GM18870 (cell line): ENCODE results near the gene EPC2.
"Not testable (repeated sequence)": the region's sequence is repeated elsewhere in the genome, so short reads cannot be mapped to it uniquely, and the experiment has no call there.

Source experiments
- ATAC-seq: cut with Tn5 transposase; IDR thresholded peaks from one replicate; pipeline ENCODE4 v1.9.1; 2021; ENCODE audit warnings: moderate library complexity; ENCODE audit not compliant: unreplicated experiment

The EPC2 gene

GRCh38 chr2:148640767-148641166, 3.8 kb upstream of the EPC2 start:
- no peak for ATAC-seq

GRCh38 chr2:148642112-148642744, 2.3 kb upstream of the EPC2 start:
- no peak for ATAC-seq

- ATAC-seq: no peak
Observed at GRCh38 chr2:148642891-148643416, 1.6 kb upstream of the EPC2 start.

GRCh38 chr2:148643421-148643820, 1.1 kb upstream of the EPC2 start:
- ATAC-seq: peak; percentile 56

- peak; percentile 43 for ATAC-seq
Observed at GRCh38 chr2:148644883-148645538, 460 bp downstream of the EPC2 start.

GRCh38 chr2:148645539-148646230, 1.1 kb downstream of the EPC2 start:
- peak; percentile 51 for ATAC-seq

- no peak for ATAC-seq
Observed at GRCh38 chr2:148646231-148646559, 1.6 kb downstream of the EPC2 start.

GRCh38 chr2:148647711-148648110, 3.2 kb downstream of the EPC2 start:
- ATAC-seq: not testable (repeated sequence)

GRCh38 chr2:148649936-148650335, 5.4 kb downstream of the EPC2 start:
- ATAC-seq: no peak

- no peak for ATAC-seq
Observed at GRCh38 chr2:148650881-148651280, 6.3 kb downstream of the EPC2 start.

GRCh38 chr2:148651972-148652371, 7.4 kb downstream of the EPC2 start:
- ATAC-seq: no peak

- peak; percentile 93 for ATAC-seq
Observed at GRCh38 chr2:148653437-148653836, 8.9 kb downstream of the EPC2 start.

GRCh38 chr2:148654435-148654834, 9.9 kb downstream of the EPC2 start:
- no peak for ATAC-seq

- ATAC-seq: no peak
Observed at GRCh38 chr2:148656516-148656915, 12.0 kb downstream of the EPC2 start.

GRCh38 chr2:148658807-148659722, 14.5 kb downstream of the EPC2 start:
- peak; percentile 96 for ATAC-seq

GRCh38 chr2:148660999-148661398, 16.4 kb downstream of the EPC2 start:
- ATAC-seq: no peak

- not testable (repeated sequence) for ATAC-seq
Observed at GRCh38 chr2:148662332-148662731, 17.8 kb downstream of the EPC2 start.

- no peak for ATAC-seq
Observed at GRCh38 chr2:148664229-148664628, 19.7 kb downstream of the EPC2 start.

GRCh38 chr2:148666555-148666954, 22.0 kb downstream of the EPC2 start:
- no peak for ATAC-seq

GRCh38 chr2:148667113-148667836, 22.7 kb downstream of the EPC2 start:
- no peak for ATAC-seq
